Measurements from ENCODE around the gene RALGDS. TPM values are rescaled to one million over a fixed set of nuclear protein-coding genes. Genes with fewer than 3 reads are reported as not detected.
A peak's percentile ranks its signal among the peaks of the same experiment; 100 is the strongest.
"Not testable (repeated sequence)": the region's sequence is repeated elsewhere in the genome, so short reads cannot be mapped to it uniquely, and the experiment has no call there.

Gene RALGDS
- total RNA-seq (2021): 19.5 to 23.2 TPM (median 22.9 TPM) in 3 replicates
- percentile 49 among the genes with signal in this experiment for Bru-seq, nascent RNA
- long read RNA-seq, experiment 1, transcript RALGDS-205 (18 exons, 3,801 nt): major isoform, 38 of 127 reads
- long read RNA-seq, experiment 1, partial matches to known transcripts: 8 of 127 reads
- long read RNA-seq, experiment 1, other reads (novel, unspliced or antisense): 73 of 127 reads
- long read RNA-seq, experiment 2, partial matches to known transcripts: 8 of 25 reads
- long read RNA-seq, experiment 2, other reads (novel, unspliced or antisense): 14 of 25 reads
- long read RNA-seq, experiment 3: 0 reads

GRCh38 chr9:133121198-133121914, at the start of gene RALGDS:
Gene RALGDS (minus strand): TSS chr9:133121240. CDS start chr9:133121154, 86 bp downstream.
- ChIA-PET POLR2A (no interaction called here), CTCF (interaction anchor here (1.0 to 6.0 kb wide), 2 partner anchors 22 to 26 kb away, joined by 3 to 70 read pairs; no protein-coding TSS in a partner anchor)
- Mint-ChIP-seq H3K36me3 (no peaks in the 10 kb centered on the region), H3K4me3 (peak within 1 kb of the TSS; percentile 75), H3K4me1 (peaks cover 12% of the 10 kb centered on the region), H3K27me3 (ENCODE audit: low read depth) (peaks cover 58% of the 10 kb centered on the region), H3K27ac (no peak within 1 kb of the TSS), H3K9me3 (no peaks in the 10 kb centered on the region)
- ATAC-seq (peak; percentile 80), DNase-seq (ENCODE audit: low spot score) (peak; percentile 87)
- TF ChIP-seq TEAD1 (CRISPR knock-in tag; IDR thresholded peaks at IDR 0.05) (no peak), SP1 (CRISPR knock-in tag; conservative IDR thresholded peaks at IDR 0.05) (peak; percentile 70), ZNF416 (CRISPR knock-in tag; IDR thresholded peaks at IDR 0.05) (no peak), KAT7 (CRISPR knock-in tag; IDR thresholded peaks at IDR 0.05; ENCODE audit: borderline replicate concordance) (no peak), USF2 (CRISPR knock-in tag; IDR thresholded peaks at IDR 0.05) (peak; percentile 65), TEAD4 (CRISPR knock-in tag; IDR thresholded peaks at IDR 0.05) (no peak), NR2C2 (CRISPR knock-in tag; IDR thresholded peaks at IDR 0.05) (no peak), MYBL2 (CRISPR knock-in tag; IDR thresholded peaks at IDR 0.05) (no peak), USF1 (CRISPR knock-in tag; IDR thresholded peaks at IDR 0.05) (0 out of 2 replicates have a peak, but pooled peaks have one; percentile 30)

GRCh38 chr9:133170716-133171115, 49.7 kb upstream of the RALGDS start:
- Mint-ChIP-seq H3K4me1 (peaks cover 4% of the 10 kb centered on the region), H3K4me3 (no peak overlapping the region), H3K9me3 (no peaks in the 10 kb centered on the region), H3K27me3 (ENCODE audit: low read depth) (peaks cover 18% of the 10 kb centered on the region), H3K36me3 (no peaks in the 10 kb centered on the region), H3K27ac (no peak overlapping the region)
- ChIA-PET POLR2A (no interaction called here), CTCF (interaction anchor here (0.7 to 2.7 kb wide), 5 partner anchors 16 to 225 kb away, joined by 3 to 19 read pairs (median 7); no protein-coding TSS in a partner anchor)
- ATAC-seq (no peak), DNase-seq (ENCODE audit: low spot score) (no peak)
- TF ChIP-seq ATF1 (CRISPR knock-in tag; IDR thresholded peaks at IDR 0.05) (no peak), FOXJ3 (CRISPR knock-in tag; IDR thresholded peaks at IDR 0.05; ENCODE audit: borderline replicate concordance) (no peak), ZNF317 (CRISPR knock-in tag; IDR thresholded peaks at IDR 0.05; ENCODE audit: borderline replicate concordance, low read depth) (no peak), TEAD4 (CRISPR knock-in tag; IDR thresholded peaks at IDR 0.05) (no peak), ETV6 (CRISPR knock-in tag; IDR thresholded peaks at IDR 0.05) (no peak), ZNF423 (CRISPR knock-in tag; IDR thresholded peaks at IDR 0.05) (no peak), MYBL2 (CRISPR knock-in tag; IDR thresholded peaks at IDR 0.05) (no peak), FOXK1 (CRISPR knock-in tag; IDR thresholded peaks at IDR 0.05) (no peak), GABPB1 (CRISPR knock-in tag; IDR thresholded peaks at IDR 0.05) (no peak), ZNF263 (CRISPR knock-in tag; IDR thresholded peaks at IDR 0.05; ENCODE audit: low read depth) (no peak), USF2 (CRISPR knock-in tag; IDR thresholded peaks at IDR 0.05) (no peak), NFATC4 (CRISPR knock-in tag; IDR thresholded peaks at IDR 0.05) (no peak), ZBTB21 (CRISPR knock-in tag; IDR thresholded peaks at IDR 0.05; ENCODE audit: borderline replicate concordance) (no peak)

GRCh38 chr9:133169687-133170086, 48.6 kb upstream of the RALGDS start:
- POLR2A ChIA-PET; H3K27ac Mint-ChIP-seq; H3K36me3 Mint-ChIP-seq; DNase-seq (ENCODE audit: low spot score); H3K4me3 Mint-ChIP-seq; ATAC-seq; H3K9me3 Mint-ChIP-seq; H3K4me1 Mint-ChIP-seq: not testable (repeated sequence)
- CTCF ChIA-PET: interaction anchor here (2.5 kb wide), 1 partner anchor 17 kb away, joined by 19 read pairs; no protein-coding TSS in a partner anchor
- peaks cover 11% of the 10 kb centered on the region for H3K27me3 Mint-ChIP-seq (ENCODE audit: low read depth)

Data from WTC11 (cell line).